Peyer's patch (tissue), 4 donors: ENCODE data around the gene SEPTIN5. TPM values are rescaled to one million over a fixed set of nuclear protein-coding genes. Genes with fewer than 3 reads are reported as not detected.

Source experiments
- DNase-seq, 3 donors: peaks; one replicate each; pipeline ENCODE4 v3.0.0-alpha.2; 2017 to 2019
- H3K27ac ChIP-seq, 4 donors: fragments of 200-600 bp; sonication (generic); one replicate each; pipeline ENCODE4 v1.5.1; 2016 to 2019
- H3K27me3 ChIP-seq, 2 donors: fragments of 200-600 bp; sonication (generic); one replicate each; pipeline ENCODE4 v1.5.1; 2019
- H3K36me3 ChIP-seq, 3 donors: fragments of 200-600 bp; sonication (generic); one replicate each; pipeline ENCODE4 v1.5.1; 2016 to 2019
- H3K4me1 ChIP-seq, 4 donors: fragments of 200-600 bp; sonication (generic); one replicate each; pipeline ENCODE4 v1.5.1; 2016 to 2019
- H3K4me3 ChIP-seq, 4 donors: fragments of 200-600 bp; sonication (generic); 1 replicate in 3 of 4; 2 replicates in 1 of 4; pipeline ENCODE4 v1.5.1; 2016 to 2019; ENCODE audit warnings: mild to moderate bottlenecking in 1 of 4
- H3K9me3 ChIP-seq, 4 donors: fragments of 200-600 bp; sonication (generic); one replicate each; pipeline ENCODE4 v1.5.1; 2016 to 2019; ENCODE audit warnings: mild to moderate bottlenecking in 1 of 4
- CTCF ChIP-seq, 6 experiments: fragments of 450-650 bp in 4 of 6; fragments of 200-600 bp in 2 of 6; sonication (generic) in 1 of 6; IDR thresholded peaks; one replicate each; pipeline ENCODE4 v1.5.1; 2017 to 2019; ENCODE audit warnings: antibody characterized with exemption in 6 of 6, mild to moderate bottlenecking in 3 of 6, moderate library complexity in 1 of 6
- POLR2A ChIP-seq, 2 donors: fragments of 450-650 bp; IDR thresholded peaks; one replicate each; pipeline ENCODE4 v1.5.1; 2017; ENCODE audit warnings: antibody characterized with exemption in 2 of 2, mild to moderate bottlenecking in 2 of 2, moderate library complexity in 2 of 2
- total RNA-seq, 4 donors: library from RNA; depleted of rRNA; stranded (reverse); fragments of >200 nt; gene quantifications; one replicate each; pipeline ENCODE4 v1.1.0, GENCODE V29; 2016

SEPTIN5 gene
- total RNA-seq, 4 donors from 2014 or later = 2.8 to 20.6 (median 5.0) TPM

GRCh38 chr22:19753996-19754700, 39.8 kb downstream of the SEPTIN5 start:
- no peaks in the 10 kb centered on the region for H3K9me3 ChIP-seq
- H3K4me1 ChIP-seq = peaks cover 0 to 31% (median 13%) of the 10 kb centered on the region in 4 donors
- no peaks in the 10 kb centered on the region for H3K36me3 ChIP-seq
- no peak overlapping the region for H3K27ac ChIP-seq
- TF ChIP-seq POLR2A (IDR thresholded peaks at IDR 0.05) (no peak), CTCF (IDR thresholded peaks at IDR 0.05) (no peak)
- H3K27me3 ChIP-seq = peaks cover 0 to 33% of the 10 kb centered on the region in 2 donors
- no peak overlapping the region for H3K4me3 ChIP-seq
- DNase-seq = no peak

GRCh38 chr22:19754701-19755144, 40.4 kb downstream of the SEPTIN5 start:
- no peaks in the 10 kb centered on the region for H3K9me3 ChIP-seq
- no peak overlapping the region for H3K27ac ChIP-seq
- H3K4me3 ChIP-seq = no peak overlapping the region
- H3K27me3 ChIP-seq = peaks cover 0 to 38% of the 10 kb centered on the region in 2 donors
- no peaks in the 10 kb centered on the region for H3K36me3 ChIP-seq
- no peak for TF ChIP-seq CTCF (IDR thresholded peaks at IDR 0.05)
- peaks cover 0 to 37% (median 17%) of the 10 kb centered on the region in 4 donors for H3K4me1 ChIP-seq
- DNase-seq = no peak

GRCh38 chr22:19755145-19755710, 40.9 kb downstream of the SEPTIN5 start:
- no peaks in the 10 kb centered on the region for H3K36me3 ChIP-seq
- H3K4me3 ChIP-seq = no peak overlapping the region
- DNase-seq = no peak
- H3K9me3 ChIP-seq = no peaks in the 10 kb centered on the region
- H3K27ac ChIP-seq = no peak overlapping the region
- H3K4me1 ChIP-seq = peaks cover 0 to 42% (median 19%) of the 10 kb centered on the region in 4 donors
- TF ChIP-seq CTCF (IDR thresholded peaks at IDR 0.05) = no peak
- TF ChIP-seq POLR2A (IDR thresholded peaks at IDR 0.05) = no peak
- peaks cover 0 to 43% of the 10 kb centered on the region in 2 donors for H3K27me3 ChIP-seq

- peaks cover 0 to 42% (median 19%) of the 10 kb centered on the region in 4 donors for H3K4me1 ChIP-seq
- H3K4me3 ChIP-seq = no peak overlapping the region
- H3K27me3 ChIP-seq = peaks cover 0 to 44% of the 10 kb centered on the region in 2 donors
- no peak for DNase-seq
- no peak overlapping the region for H3K27ac ChIP-seq
- H3K9me3 ChIP-seq = no peaks in the 10 kb centered on the region
- TF ChIP-seq CTCF (IDR thresholded peaks at IDR 0.05) = no peak
- no peak for TF ChIP-seq POLR2A (IDR thresholded peaks at IDR 0.05)
- no peaks in the 10 kb centered on the region for H3K36me3 ChIP-seq
Measured at GRCh38 chr22:19755722-19756287, 41.5 kb downstream of the SEPTIN5 start.

- peaks cover 0 to 49% of the 10 kb centered on the region in 2 donors for H3K27me3 ChIP-seq
- no peaks in the 10 kb centered on the region for H3K9me3 ChIP-seq
- DNase-seq = peak; percentile 74 to 88 (median 81)
- H3K4me3 ChIP-seq = peak overlapping the region; percentile 23 to 48 (median 39)
- H3K36me3 ChIP-seq = no peaks in the 10 kb centered on the region
- peak overlapping the region in 1 of 4 donors; percentile 6 for H3K27ac ChIP-seq
- TF ChIP-seq POLR2A (IDR thresholded peaks at IDR 0.05) (no peak), CTCF (IDR thresholded peaks at IDR 0.05) (peak in 5 of 6 experiments; percentile 44 to 77 (median 74))
- peaks cover 0 to 47% (median 22%) of the 10 kb centered on the region in 4 donors for H3K4me1 ChIP-seq
Measured at GRCh38 chr22:19756288-19757128, 42.2 kb downstream of the SEPTIN5 start.
